Body of pancreas (tissue), 4 donors: Measurements from ENCODE around the gene NUP153. TPM values are rescaled to one million over a fixed set of nuclear protein-coding genes. Genes with fewer than 3 reads are reported as not detected.
"Not testable (repeated sequence)": the region's sequence is repeated elsewhere in the genome, so short reads cannot be mapped to it uniquely, and the experiment has no call there.

Experiments used
- ATAC-seq: fragments of 150-250 bp; one replicate; pipeline ENCODE4 v1.9.1; 2016
- DNase-seq, 4 donors: peaks; one replicate each; pipeline ENCODE4 v3.0.0-alpha.2; 2019
- H3K27ac ChIP-seq, 4 donors: fragments of 200-600 bp; sonication (generic); 1 replicate in 3 of 4; 2 replicates in 1 of 4; pipeline versions ENCODE4 v1.5.1 to v1.6.1; 2016 to 2019; ENCODE audit warnings: mild to moderate bottlenecking in 1 of 4, mixed read lengths in 1 of 4, moderate library complexity in 1 of 4
- H3K27me3 ChIP-seq, 2 donors: fragments of 200-600 bp; sonication (generic); one replicate each; pipeline ENCODE4 v1.6.0; 2016; ENCODE audit warnings: mild to moderate bottlenecking in 1 of 2
- H3K36me3 ChIP-seq, 2 donors: fragments of 200-600 bp; sonication (generic); replicated peaks in 1 of 2; 2 replicates each; pipeline ENCODE4 v1.5.1; 2016; ENCODE audit warnings: low read depth in 2 of 2; ENCODE audit not compliant: insufficient read depth in 1 of 2
- H3K4me1 ChIP-seq: fragments of 200-600 bp; sonication (generic); one replicate; pipeline ENCODE4 v1.6.0; 2016
- H3K4me3 ChIP-seq, 2 donors: fragments of 200-600 bp; sonication (generic); 1 replicate in 1 of 2; 2 replicates in 1 of 2; pipeline ENCODE4 v1.5.1; 2016 to 2019
- H3K9me3 ChIP-seq, 3 donors: fragments of 200-600 bp; sonication (generic); 1 replicate in 2 of 3; 2 replicates in 1 of 3; pipeline ENCODE4 v1.5.1; 2016
- CTCF ChIP-seq, 7 experiments: fragments of 450-650 bp in 4 of 7; fragments of 200-600 bp in 3 of 7; sonication (generic) in 3 of 7; IDR thresholded peaks; one replicate each; pipeline ENCODE4 v1.5.1; 2016 to 2019; ENCODE audit warnings: antibody characterized with exemption in 7 of 7
- POLR2A ChIP-seq, 3 donors: fragments of 450-650 bp; IDR thresholded peaks; one replicate each; pipeline ENCODE4 v1.6.1; 2016; ENCODE audit warnings: antibody characterized with exemption in 3 of 3, mild to moderate bottlenecking in 2 of 3
- WGBS, 2 donors: methylation state at CpG; one replicate each; pipeline ENCODE4 v1.1.5; 2017; 5-methylcytosine and 5-hydroxymethylcytosine counted together
- intact Hi-C: fragments of 100-400 bp; cut with DNase I; formaldehyde crosslinking; loops from one replicate; pipeline ENCODE4 v1.15.1; 2023
- total RNA-seq, 2 donors: library from RNA; depleted of rRNA; stranded (reverse); fragments of >200 nt; gene quantifications; one replicate each; pipeline ENCODE4 v1.1.0, GENCODE V29; 2016

NUP153 gene
- total RNA-seq, 2 donors from 2014 or later: 15.8 to 20.8 TPM

DNA sequence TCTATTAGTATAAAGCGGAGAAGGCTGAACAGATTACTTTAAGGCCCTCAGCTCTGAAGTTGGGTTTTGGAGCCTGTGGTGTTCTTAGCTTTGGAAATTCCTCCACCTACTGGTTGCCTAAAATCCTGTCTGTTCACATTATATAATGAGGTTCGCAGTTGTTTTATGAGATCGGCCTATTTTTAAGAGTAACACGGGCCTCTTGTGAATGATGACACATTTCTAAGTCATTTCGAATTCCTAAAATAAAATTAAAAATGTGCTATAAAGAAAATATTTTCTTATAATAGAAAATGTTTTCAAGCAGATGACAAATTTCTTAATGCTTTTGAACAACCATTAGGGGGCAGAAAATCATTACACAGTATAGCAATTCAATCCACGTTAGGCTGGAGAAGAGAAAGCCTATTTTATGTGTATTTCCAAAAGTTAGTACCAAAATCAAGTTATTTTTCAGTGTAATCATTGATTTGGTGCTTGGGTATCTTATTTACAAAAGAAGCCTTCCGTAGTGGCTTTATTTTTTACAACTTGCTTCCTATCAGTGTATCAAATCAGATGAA lies 122.4 kb downstream of the NUP153 start:
- WGBS, 2 donors: 2 to 3% methylated on average over 7 of the region's 7 CpGs
- peak overlapping the region in 3 of 4 donors; percentile 33 to 59 (median 41) for H3K27ac ChIP-seq
- TF ChIP-seq POLR2A (IDR thresholded peaks at IDR 0.05): no peak
- peak; percentile 60 to 97 (median 86) for TF ChIP-seq CTCF (IDR thresholded peaks at IDR 0.05)
- H3K4me3 ChIP-seq: no peak overlapping the region
- no peaks in the 10 kb centered on the region for H3K9me3 ChIP-seq
- no peaks in the 10 kb centered on the region for H3K36me3 ChIP-seq
- intact Hi-C loops: no loop called here
- no peaks in the 10 kb centered on the region for H3K27me3 ChIP-seq
- H3K4me1 ChIP-seq: peaks cover 5% of the 10 kb centered on the region
- DNase-seq: peak; percentile 33 to 58 (median 42)
- ATAC-seq: peak; percentile 79

GRCh38 chr6:17583811-17584210 lies 122.9 kb downstream of the NUP153 start:
- ATAC-seq (no peak), DNase-seq (peak in 3 of 4 donors; percentile 6 to 29 (median 18))
- Histone ChIP-seq H3K36me3 (no peaks in the 10 kb centered on the region), H3K9me3 (no peaks in the 10 kb centered on the region), H3K27me3 (no peaks in the 10 kb centered on the region), H3K4me1 (peaks cover 5% of the 10 kb centered on the region), H3K4me3 (no peak overlapping the region), H3K27ac (peak overlapping the region in 3 of 4 donors; percentile 33 to 59 (median 41))
- TF ChIP-seq POLR2A (IDR thresholded peaks at IDR 0.05) (no peak), CTCF (IDR thresholded peaks at IDR 0.05) (no peak)
- intact Hi-C loops: no loop called here
- 14 to 19% methylated on average over 5 of the region's 5 CpGs for WGBS, 2 donors

DNA sequence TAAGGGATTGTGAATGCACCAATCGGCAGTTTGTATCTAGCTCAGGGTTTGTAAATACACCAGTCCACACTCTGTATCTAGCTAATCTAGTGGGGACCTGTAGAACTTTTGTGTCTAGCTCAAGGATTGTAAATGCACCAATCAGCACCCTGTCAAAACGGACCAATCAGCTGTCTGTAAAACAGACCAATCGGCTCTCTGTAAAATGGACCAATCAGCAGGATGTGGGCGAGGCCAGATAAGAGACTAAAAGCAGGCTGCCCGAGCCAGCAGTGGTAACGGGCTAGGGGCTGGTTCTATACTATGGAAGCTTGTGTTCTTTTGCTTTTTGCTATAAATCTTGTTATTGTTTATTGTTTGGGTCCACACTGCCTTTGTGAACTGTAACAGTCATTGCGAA lies 125.4 kb downstream of the NUP153 start:
- ATAC-seq, intact Hi-C loops, H3K27me3 ChIP-seq, H3K9me3 ChIP-seq, H3K4me1 ChIP-seq, H3K36me3 ChIP-seq, H3K27ac ChIP-seq, H3K4me3 ChIP-seq: not testable (repeated sequence)
- WGBS, 2 donors: 86 to 87% methylated on average over 7 of the region's 7 CpGs
- DNase-seq: peak in 1 of 4 donors; percentile 39

GRCh38 chr6:17580518-17581048 lies 126.1 kb downstream of the NUP153 start:
- Histone ChIP-seq H3K27me3 (no peaks in the 10 kb centered on the region), H3K27ac (peak overlapping the region in 2 of 4 donors; percentile 14 to 57), H3K4me3 (peak overlapping the region; percentile 15 to 39), H3K9me3 (no peaks in the 10 kb centered on the region), H3K36me3 (no peaks in the 10 kb centered on the region), H3K4me1 (peaks cover 5% of the 10 kb centered on the region)
- WGBS, 2 donors: 19 to 22% methylated on average over 20 to 37 of the region's 53 CpGs
- DNase-seq (peak; percentile 42 to 75 (median 50)), ATAC-seq (peak; percentile 70)
- peak in 1 of 3 donors; percentile 16 for TF ChIP-seq POLR2A (IDR thresholded peaks at IDR 0.05)
- no peak for TF ChIP-seq CTCF (IDR thresholded peaks at IDR 0.05)
- intact Hi-C loops: no loop called here

GRCh38 chr6:17577059-17577458 lies 129.7 kb downstream of the NUP153 start:
- Histone ChIP-seq H3K4me1 (no peaks in the 10 kb centered on the region), H3K4me3 (no peak overlapping the region), H3K27me3 (no peaks in the 10 kb centered on the region), H3K27ac (no peak overlapping the region), H3K36me3 (no peaks in the 10 kb centered on the region), H3K9me3 (no peaks in the 10 kb centered on the region)
- no peak for TF ChIP-seq POLR2A (IDR thresholded peaks at IDR 0.05)
- no peak for TF ChIP-seq CTCF (IDR thresholded peaks at IDR 0.05)
- ATAC-seq (no peak), DNase-seq (no peak)
- intact Hi-C loops: no loop called here
- 96 to 100% methylated on average over 1 of the region's 1 CpG for WGBS, 2 donors
